HepG2 (cell line): Measurements from ENCODE around the gene DNASE1.

Experiments used
- ZNF589 ChIP-seq: sonication (generic); formaldehyde crosslinking; conservative IDR thresholded peaks from 2 replicates; pipeline ENCODE4 v1.8.0; 2022; ENCODE audit warnings: mild to moderate bottlenecking, moderate library complexity, missing genetic modification reagents
- TF ChIP-seq, protein P1 (sequence below): sonication (generic); formaldehyde crosslinking; IDR thresholded peaks from 2 replicates; pipeline ENCODE4 v1.4.0; 2020; ENCODE audit warnings: missing genetic modification reagents, borderline replicate concordance

DNA sequence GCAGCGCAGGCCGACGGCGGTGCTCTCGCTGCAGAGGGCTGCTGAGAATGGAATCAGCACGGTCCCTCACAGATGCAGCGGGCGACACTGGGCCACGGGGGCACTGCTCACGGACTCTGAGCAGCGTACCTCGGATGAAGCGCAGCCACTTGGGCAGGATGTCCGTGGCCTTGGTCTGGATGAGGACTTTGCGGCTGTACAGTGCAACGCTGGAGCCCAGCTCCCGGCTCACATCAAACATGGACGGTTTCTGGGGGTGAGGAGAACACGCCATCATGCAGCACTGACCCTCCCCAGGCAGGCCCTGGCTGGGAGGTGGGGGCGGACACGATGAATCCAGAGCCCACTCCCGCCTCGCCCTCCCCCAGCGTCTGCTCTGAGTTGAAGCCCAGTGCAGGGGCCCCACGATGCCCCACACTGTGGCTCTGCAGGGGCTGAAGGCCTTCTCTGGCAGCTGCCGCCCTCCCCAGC, 18.1 kb downstream of the DNASE1 start:
- TF ChIP-seq ZNF589 (CRISPR knock-in tag) = no peak
- TF ChIP-seq, protein P1, sequence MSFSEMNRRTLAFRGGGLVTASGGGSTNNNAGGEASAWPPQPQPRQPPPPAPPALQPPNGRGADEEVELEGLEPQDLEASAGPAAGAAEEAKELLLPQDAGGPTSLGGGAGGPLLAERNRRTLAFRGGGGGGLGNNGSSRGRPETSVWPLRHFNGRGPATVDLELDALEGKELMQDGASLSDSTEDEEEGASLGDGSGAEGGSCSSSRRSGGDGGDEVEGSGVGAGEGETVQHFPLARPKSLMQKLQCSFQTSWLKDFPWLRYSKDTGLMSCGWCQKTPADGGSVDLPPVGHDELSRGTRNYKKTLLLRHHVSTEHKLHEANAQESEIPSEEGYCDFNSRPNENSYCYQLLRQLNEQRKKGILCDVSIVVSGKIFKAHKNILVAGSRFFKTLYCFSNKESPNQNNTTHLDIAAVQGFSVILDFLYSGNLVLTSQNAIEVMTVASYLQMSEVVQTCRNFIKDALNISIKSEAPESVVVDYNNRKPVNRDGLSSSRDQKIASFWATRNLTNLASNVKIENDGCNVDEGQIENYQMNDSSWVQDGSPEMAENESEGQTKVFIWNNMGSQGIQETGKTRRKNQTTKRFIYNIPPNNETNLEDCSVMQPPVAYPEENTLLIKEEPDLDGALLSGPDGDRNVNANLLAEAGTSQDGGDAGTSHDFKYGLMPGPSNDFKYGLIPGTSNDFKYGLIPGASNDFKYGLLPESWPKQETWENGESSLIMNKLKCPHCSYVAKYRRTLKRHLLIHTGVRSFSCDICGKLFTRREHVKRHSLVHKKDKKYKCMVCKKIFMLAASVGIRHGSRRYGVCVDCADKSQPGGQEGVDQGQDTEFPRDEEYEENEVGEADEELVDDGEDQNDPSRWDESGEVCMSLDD (CRISPR knock-in tag) = no peak
